OCI-LY7 (cell line): ENCODE measurements around the gene MSRB1. TPM values are rescaled to one million over a fixed set of nuclear protein-coding genes. Genes with fewer than 3 reads are reported as not detected.
"Not testable (repeated sequence)": the region's sequence is repeated elsewhere in the genome, so short reads cannot be mapped to it uniquely, and the experiment has no call there.

ENCODE experiments used
- BruUV-seq: library from RNA; stranded (reverse); fragments of 400-500 nt; replicated peaks from 2 replicates; lab custom pipeline; 2021; lab: Mats Ljungman, UMichigan
- CTCF ChIA-PET: fragments of 300-600 bp; sonication (Branson Sonifier 250); formaldehyde crosslinking; loops from one replicate; lab custom pipeline; 2022; ENCODE audit warnings: antibody characterized with exemption; ENCODE audit not compliant: unreplicated experiment; lab: Charles Lee
- POLR2A ChIA-PET: fragments of 300-600 bp; sonication (Branson Sonifier 250); formaldehyde crosslinking; loops from one replicate; lab custom pipeline; 2022; ENCODE audit warnings: antibody characterized with exemption; lab: Charles Lee
- DNase-seq: peaks from one replicate; pipeline ENCODE4 v3.0.0-alpha.2; 2015; ENCODE audit warnings: low spot score
- H2AFZ ChIP-seq: fragments of 200-600 bp; sonication (generic), shearing (Covaris generic); 2 replicates; pipeline ENCODE4 v1.6.1; 2014; ENCODE audit warnings: mild to moderate bottlenecking, antibody characterized with exemption, low read length, moderate library complexity
- H3K27ac ChIP-seq: fragments of 200-600 bp; sonication (generic); 2 replicates; pipeline ENCODE4 v1.5.1; 2014; ENCODE audit warnings: mixed run types, low read depth, mild to moderate bottlenecking, moderate library complexity, low read length, inconsistent platforms; ENCODE audit not compliant: poor library complexity, severe bottlenecking
- H3K36me3 ChIP-seq: fragments of 200-600 bp; sonication (generic); 2 replicates; pipeline ENCODE4 v1.6.1; 2014; ENCODE audit warnings: mild to moderate bottlenecking, antibody characterized with exemption, low read length, moderate library complexity, mixed read lengths; ENCODE audit not compliant: insufficient read depth
- H3K4me1 ChIP-seq: fragments of 200-600 bp; sonication (generic); 2 replicates; pipeline ENCODE4 v1.5.1; 2014; ENCODE audit warnings: mild to moderate bottlenecking, low read length; ENCODE audit not compliant: insufficient read depth, poor library complexity, severe bottlenecking
- H3K4me2 ChIP-seq: fragments of 200-600 bp; sonication (generic); 2 replicates; pipeline ENCODE4 v1.6.1; 2014; ENCODE audit warnings: mild to moderate bottlenecking, low read length
- H3K4me3 ChIP-seq: fragments of 200-600 bp; sonication (generic); 2 replicates; pipeline ENCODE4 v1.5.1; 2014; ENCODE audit warnings: mild to moderate bottlenecking, low read depth, low read length; ENCODE audit not compliant: poor library complexity, severe bottlenecking
- H3K79me2 ChIP-seq: fragments of 200-600 bp; sonication (generic); 2 replicates; pipeline ENCODE4 v1.6.1; 2016; ENCODE audit warnings: low read depth, mild to moderate bottlenecking, low read length, moderate library complexity, mixed read lengths; ENCODE audit not compliant: insufficient read depth
- H3K9me2 ChIP-seq: fragments of 200-600 bp; sonication (generic); 2 replicates; pipeline ENCODE4 v1.6.1; 2016; ENCODE audit warnings: mild to moderate bottlenecking, low read length, mixed read lengths; ENCODE audit not compliant: insufficient read depth
- H3K9me3 ChIP-seq: fragments of 200-600 bp; sonication (generic); 2 replicates; pipeline ENCODE4 v1.6.1; 2014; ENCODE audit warnings: mild to moderate bottlenecking, mixed run types, low read length, mixed read lengths
- H4K20me1 ChIP-seq: fragments of 200-600 bp; sonication (generic); 2 replicates; pipeline ENCODE4 v1.6.1; 2014; ENCODE audit warnings: mild to moderate bottlenecking, antibody characterized with exemption, low read length, moderate library complexity, mixed read lengths; ENCODE audit not compliant: insufficient read depth
- CTCF ChIP-seq: fragments of 200-600 bp; sonication (generic); conservative IDR thresholded peaks from 2 replicates; pipeline ENCODE4 v1.5.1; 2014; ENCODE audit warnings: mild to moderate bottlenecking, antibody characterized with exemption, low read length, moderate library complexity, mixed read lengths
- EZH2phosphoT487 ChIP-seq: fragments of 200-600 bp; sonication (generic); IDR thresholded peaks from 2 replicates; pipeline ENCODE4 v1.6.1; 2018; ENCODE audit warnings: low read depth, borderline replicate concordance, mild to moderate bottlenecking, mixed run types, antibody characterized with exemption, low read length, moderate library complexity, mixed read lengths
- intact Hi-C: fragments of 100-400 bp; cut with micrococcal nuclease; formaldehyde crosslinking; loops from one replicate; pipeline ENCODE4 v1.10.0; 2022; ENCODE audit not compliant: unreplicated experiment
- total RNA-seq, 2 experiments: library from RNA; depleted of rRNA in 1 of 2; stranded (reverse); fragments of >200 nt in 1 of 2; shearing (Covaris generic) in 1 of 2; gene quantifications; 2 replicates each; pipeline ENCODE4 v1.2.3, GENCODE V29; 2014 to 2022

MSRB1 gene
- total RNA-seq, 2 experiments from 2014 or later: 9.0 to 17.6 TPM

GRCh38 chr16:1959269-1960039 lies 16.5 kb upstream of the MSRB1 start, which contains the start of gene NDUFB10:
TSS of gene NDUFB10 (plus strand) at chr16:1959538. CDS start at chr16:1959625, 87 bp downstream.
- H3K4me2 ChIP-seq: peak within 1 kb of the TSS; percentile 96
- peak within 1 kb of the TSS; percentile 80 for H3K27ac ChIP-seq
- peaks cover 41% of the 10 kb centered on the region for H3K36me3 ChIP-seq
- CTCF ChIA-PET: no interaction called here
- BruUV-seq: no TSS peak
- H3K9me3 ChIP-seq: no peaks in the 10 kb centered on the region
- H2AFZ ChIP-seq: peak within 1 kb of the TSS; percentile 77; the same call in 1 of the 2 replicates
- H4K20me1 ChIP-seq: peaks cover 14% of the 10 kb centered on the region
- TF ChIP-seq EZH2phosphoT487 (no peak), CTCF (peak; percentile 86)
- POLR2A ChIA-PET: no interaction called here
- peaks cover 41% of the 10 kb centered on the region for H3K79me2 ChIP-seq
- intact Hi-C loops: no loop called here
- peak within 1 kb of the TSS; percentile 82 for H3K4me3 ChIP-seq
- H3K9me2 ChIP-seq: no peaks in the 10 kb centered on the region
- H3K4me1 ChIP-seq: peaks cover 31% of the 10 kb centered on the region
- peak; percentile 93 for DNase-seq

GRCh38 chr16:1958715-1959268 lies 15.8 kb upstream of the MSRB1 start:
- intact Hi-C loops: no loop called here

GRCh38 chr16:1958143-1958491 lies 15.1 kb upstream of the MSRB1 start:
- H3K9me2 ChIP-seq, H3K4me2 ChIP-seq, H3K9me3 ChIP-seq, H2AFZ ChIP-seq, H4K20me1 ChIP-seq, BruUV-seq, POLR2A ChIA-PET, H3K27ac ChIP-seq, intact Hi-C loops, H3K4me3 ChIP-seq, CTCF ChIA-PET, DNase-seq: not testable (repeated sequence)
- peaks cover 31% of the 10 kb centered on the region for H3K4me1 ChIP-seq
- peaks cover 28% of the 10 kb centered on the region for H3K36me3 ChIP-seq
- peaks cover 27% of the 10 kb centered on the region for H3K79me2 ChIP-seq

More at GRCh38 chr16:1958715-1959268, 15.8 kb upstream of the MSRB1 start:
- peak overlapping the region; percentile 58; the same call in 1 of the 2 replicates for H3K4me2 ChIP-seq
- no peak overlapping the region for H3K27ac ChIP-seq
- H3K79me2 ChIP-seq: peaks cover 34% of the 10 kb centered on the region
- no peaks in the 10 kb centered on the region for H3K9me3 ChIP-seq
- ChIA-PET POLR2A (no interaction called here), CTCF (no interaction called here)
- peak overlapping the region; percentile 82 for H3K4me3 ChIP-seq
- no peak for DNase-seq
- BruUV-seq: no TSS peak
- H3K9me2 ChIP-seq: no peaks in the 10 kb centered on the region
- peaks cover 11% of the 10 kb centered on the region for H4K20me1 ChIP-seq
- peaks cover 31% of the 10 kb centered on the region for H3K4me1 ChIP-seq
- peak overlapping the region; percentile 77; the same call in 1 of the 2 replicates for H2AFZ ChIP-seq
- TF ChIP-seq CTCF (no peak), EZH2phosphoT487 (no peak)
- peaks cover 34% of the 10 kb centered on the region for H3K36me3 ChIP-seq

- H3K4me2 ChIP-seq, H3K4me3 ChIP-seq, CTCF ChIA-PET, H4K20me1 ChIP-seq, H2AFZ ChIP-seq, H3K9me2 ChIP-seq, DNase-seq, H3K9me3 ChIP-seq, intact Hi-C loops, BruUV-seq, H3K27ac ChIP-seq, POLR2A ChIA-PET: not testable (repeated sequence)
- Histone ChIP-seq H3K36me3 (peaks cover 22% of the 10 kb centered on the region), H3K79me2 (peaks cover 22% of the 10 kb centered on the region; the same call in 1 of the 2 replicates), H3K4me1 (peaks cover 27% of the 10 kb centered on the region)
Measured at GRCh38 chr16:1957434-1958142, 14.6 kb upstream of the MSRB1 start.
